HAP-1 (cell line): ENCODE results near the gene MTHFS.
"Not testable (repeated sequence)": the region's sequence is repeated elsewhere in the genome, so short reads cannot be mapped to it uniquely, and the experiment has no call there.

Source experiments
- DNase-seq, 2 experiments: peaks; one replicate each; pipeline ENCODE4 v3.0.0-alpha.2; 2016 to 2020; ENCODE audit warnings: low spot score in 2 of 2
- H3K27me3 ChIP-seq: fragments of 250-450 bp; sonication (Bioruptor Pico); 2 replicates; pipeline ENCODE4 v1.5.1; 2020; ENCODE audit warnings: low read depth, mild to moderate bottlenecking, moderate library complexity
- H3K36me3 ChIP-seq: fragments of 250-450 bp; sonication (Bioruptor Pico); replicated peaks from 2 replicates; pipeline ENCODE4 v1.5.1; 2020; ENCODE audit warnings: mild to moderate bottlenecking
- H3K4me1 ChIP-seq: fragments of 250-450 bp; sonication (Bioruptor Pico); 2 replicates; pipeline ENCODE4 v1.5.1; 2020; ENCODE audit warnings: mild to moderate bottlenecking
- H3K4me3 ChIP-seq: fragments of 250-450 bp; sonication (Bioruptor Pico); 2 replicates; pipeline ENCODE4 v1.5.1; 2020; ENCODE audit warnings: mild to moderate bottlenecking, moderate library complexity
- H3K9me3 ChIP-seq: fragments of 250-450 bp; sonication (Bioruptor Pico); 2 replicates; pipeline ENCODE4 v1.5.1; 2020; ENCODE audit warnings: mild to moderate bottlenecking, moderate library complexity
- in situ Hi-C: fragments of 300-500 bp; cut with MboI; formaldehyde crosslinking; loops from 3 replicates; pipeline ENCODE4 v1.14.3; 2020; ENCODE audit warnings: low sequenced_read_pairs, inconsistent platforms, mixed read lengths

The MTHFS gene

GRCh38 chr15:79923515-79924169 lies 26.8 kb upstream of the MTHFS start:
- peak overlapping the region; percentile 100 for H3K4me3 ChIP-seq
- H3K27me3 ChIP-seq: no peaks in the 10 kb centered on the region
- peaks cover 4% of the 10 kb centered on the region for H3K4me1 ChIP-seq
- peaks cover 22% of the 10 kb centered on the region for H3K36me3 ChIP-seq
- in situ Hi-C loops: no loop called here
- peak; percentile 99 to 100 for DNase-seq
- H3K9me3 ChIP-seq: peaks cover 31% of the 10 kb centered on the region

- Histone ChIP-seq H3K27me3 (no peaks in the 10 kb centered on the region), H3K36me3 (peaks cover 22% of the 10 kb centered on the region), H3K4me3 (peak overlapping the region; percentile 100), H3K4me1 (peaks cover 4% of the 10 kb centered on the region), H3K9me3 (peaks cover 34% of the 10 kb centered on the region)
- peak; percentile 77 to 88 for DNase-seq
- in situ Hi-C loops: no loop called here
Observed at GRCh38 chr15:79923079-79923514, 26.3 kb upstream of the MTHFS start.

GRCh38 chr15:79922512-79923078 lies 25.8 kb upstream of the MTHFS start:
- Histone ChIP-seq H3K27me3 (no peaks in the 10 kb centered on the region), H3K36me3 (peaks cover 22% of the 10 kb centered on the region), H3K4me3 (peak overlapping the region; percentile 100), H3K4me1 (peaks cover 4% of the 10 kb centered on the region), H3K9me3 (peaks cover 34% of the 10 kb centered on the region)
- in situ Hi-C loops: no loop called here
- DNase-seq: no peak

GRCh38 chr15:79919749-79920511 lies 23.1 kb upstream of the MTHFS start:
- in situ Hi-C loops: no loop called here
- Histone ChIP-seq H3K27me3 (no peaks in the 10 kb centered on the region), H3K4me3 (no peak overlapping the region), H3K9me3 (peaks cover 40% of the 10 kb centered on the region), H3K4me1 (peaks cover 4% of the 10 kb centered on the region), H3K36me3 (peaks cover 22% of the 10 kb centered on the region)
- DNase-seq: no peak

- Histone ChIP-seq H3K36me3 (peaks cover 22% of the 10 kb centered on the region), H3K4me1 (peaks cover 2% of the 10 kb centered on the region), H3K27me3 (no peaks in the 10 kb centered on the region), H3K9me3 (peaks cover 35% of the 10 kb centered on the region), H3K4me3 (no peak overlapping the region)
- DNase-seq: no peak
- in situ Hi-C loops: no loop called here
Observed at GRCh38 chr15:79919090-79919748, 22.4 kb upstream of the MTHFS start.

GRCh38 chr15:79918278-79918677 lies 21.5 kb upstream of the MTHFS start:
- Histone ChIP-seq H3K27me3 (no peaks in the 10 kb centered on the region), H3K4me1 (no peaks in the 10 kb centered on the region), H3K9me3 (peaks cover 32% of the 10 kb centered on the region), H3K36me3 (peaks cover 25% of the 10 kb centered on the region), H3K4me3 (no peak overlapping the region)
- in situ Hi-C loops: no loop called here
- DNase-seq: no peak

- H3K9me3 ChIP-seq: peaks cover 28% of the 10 kb centered on the region
- no peaks in the 10 kb centered on the region for H3K27me3 ChIP-seq
- H3K4me3 ChIP-seq: no peak overlapping the region
- H3K4me1 ChIP-seq: no peaks in the 10 kb centered on the region
- peaks cover 22% of the 10 kb centered on the region for H3K36me3 ChIP-seq
- DNase-seq: no peak
- in situ Hi-C loops: no loop called here
Observed at GRCh38 chr15:79916502-79917132, 19.8 kb upstream of the MTHFS start.

GRCh38 chr15:79915776-79916501 lies 19.1 kb upstream of the MTHFS start:
- Histone ChIP-seq H3K9me3 (peaks cover 23% of the 10 kb centered on the region), H3K36me3 (peaks cover 18% of the 10 kb centered on the region)
- DNase-seq, in situ Hi-C loops, H3K27me3 ChIP-seq, H3K4me1 ChIP-seq, H3K4me3 ChIP-seq: not testable (repeated sequence)

GRCh38 chr15:79914728-79915127 lies 17.9 kb upstream of the MTHFS start:
- Histone ChIP-seq H3K36me3 (peaks cover 10% of the 10 kb centered on the region), H3K4me1 (no peaks in the 10 kb centered on the region), H3K27me3 (no peaks in the 10 kb centered on the region), H3K9me3 (peaks cover 15% of the 10 kb centered on the region; the same call in 1 of the 2 replicates), H3K4me3 (no peak overlapping the region)
- in situ Hi-C loops: no loop called here
- DNase-seq: no peak

- DNase-seq, H3K4me3 ChIP-seq, H3K36me3 ChIP-seq, H3K27me3 ChIP-seq, in situ Hi-C loops, H3K9me3 ChIP-seq, H3K4me1 ChIP-seq: not testable (repeated sequence)
Observed at GRCh38 chr15:79909556-79910335, 12.9 kb upstream of the MTHFS start.

- Histone ChIP-seq H3K36me3 (no peaks in the 10 kb centered on the region), H3K9me3 (no peaks in the 10 kb centered on the region), H3K27me3 (no peaks in the 10 kb centered on the region), H3K4me1 (no peaks in the 10 kb centered on the region), H3K4me3 (no peak overlapping the region)
- no peak for DNase-seq
- in situ Hi-C loops: no loop called here
Observed at GRCh38 chr15:79904271-79904670, 7.5 kb upstream of the MTHFS start.

- no peaks in the 10 kb centered on the region for H3K9me3 ChIP-seq
- no peak for DNase-seq
- H3K4me1 ChIP-seq: no peaks in the 10 kb centered on the region
Observed at GRCh38 chr15:79903626-79904025, 6.8 kb upstream of the MTHFS start.

More at GRCh38 chr15:79903626-79904025, 6.8 kb upstream of the MTHFS start:
- Histone ChIP-seq H3K27me3 (no peaks in the 10 kb centered on the region), H3K4me3 (no peak overlapping the region), H3K36me3 (no peaks in the 10 kb centered on the region)
- in situ Hi-C loops: no loop called here
